HG02870 (cell line): ENCODE results near the gene STOML1.
"Not testable (repeated sequence)": the region's sequence is repeated elsewhere in the genome, so short reads cannot be mapped to it uniquely, and the experiment has no call there.

Experiments used
- ATAC-seq: cut with Tn5 transposase; IDR thresholded peaks from one replicate; pipeline ENCODE4 v1.9.1; 2021; ENCODE audit warnings: mild to moderate bottlenecking, moderate library complexity; ENCODE audit not compliant: unreplicated experiment

STOML1 gene

GRCh38 chr15:73948396-73948795, 43.7 kb downstream of the STOML1 start:
- ATAC-seq = no peak

- ATAC-seq = no peak
Observed at GRCh38 chr15:73947651-73948050, 44.4 kb downstream of the STOML1 start.

GRCh38 chr15:73946795-73947370, 45.2 kb downstream of the STOML1 start:
- ATAC-seq = no peak

- no peak for ATAC-seq
Observed at GRCh38 chr15:73946046-73946721, 45.9 kb downstream of the STOML1 start.

GRCh38 chr15:73945130-73945508, 47.0 kb downstream of the STOML1 start:
- no peak for ATAC-seq

- no peak for ATAC-seq
Observed at GRCh38 chr15:73944161-73945129, 47.6 kb downstream of the STOML1 start.

GRCh38 chr15:73942751-73943270, 49.3 kb downstream of the STOML1 start:
- no peak for ATAC-seq

- ATAC-seq = no peak
Observed at GRCh38 chr15:73941871-73942635, 50.0 kb downstream of the STOML1 start.

- ATAC-seq = no peak
Observed at GRCh38 chr15:73941449-73941848, 50.6 kb downstream of the STOML1 start.

- no peak for ATAC-seq
Observed at GRCh38 chr15:73941044-73941443, 51.1 kb downstream of the STOML1 start.

GRCh38 chr15:73940061-73940981, 51.8 kb downstream of the STOML1 start:
- no peak for ATAC-seq

GRCh38 chr15:73939138-73939537, 53.0 kb downstream of the STOML1 start:
- ATAC-seq = no peak

- ATAC-seq = not testable (repeated sequence)
Observed at GRCh38 chr15:73938516-73938915, 53.6 kb downstream of the STOML1 start.

GRCh38 chr15:73937726-73938125, 54.4 kb downstream of the STOML1 start:
- ATAC-seq = no peak

GRCh38 chr15:73937296-73937695, 54.8 kb downstream of the STOML1 start:
- ATAC-seq = no peak

- no peak for ATAC-seq
Observed at GRCh38 chr15:73936588-73937290, 55.4 kb downstream of the STOML1 start.

GRCh38 chr15:73936181-73936580, 55.9 kb downstream of the STOML1 start:
- ATAC-seq = no peak

GRCh38 chr15:73935547-73935946, 56.5 kb downstream of the STOML1 start:
- no peak for ATAC-seq

GRCh38 chr15:73934281-73934680, 57.8 kb downstream of the STOML1 start:
- no peak for ATAC-seq
